LNCaP clone FGC (cell line): Measurements from ENCODE around the gene PACSIN1.

Experiments
- DNase-seq: peaks from one replicate; pipeline ENCODE4 v3.0.0-alpha.2; 2011; ENCODE audit warnings: low read depth
- H3K4me3 ChIP-seq: 2 replicates; pipeline ENCODE4 v1.5.1; 2011; ENCODE audit warnings: mild to moderate bottlenecking, low read depth, low read length, control low read depth
- CTCF ChIP-seq: IDR thresholded peaks from 2 replicates; pipeline ENCODE4 v1.5.1; 2012; ENCODE audit warnings: mild to moderate bottlenecking; ENCODE audit not compliant: control insufficient read depth, insufficient read depth; ENCODE audit errors: extremely low read depth

The PACSIN1 gene

GRCh38 chr6:34517966-34518365 is 52.1 kb downstream of the PACSIN1 start:
- no peak overlapping the region for H3K4me3 ChIP-seq
- TF ChIP-seq CTCF = no peak
- no peak for DNase-seq

GRCh38 chr6:34518669-34519365 is 52.9 kb downstream of the PACSIN1 start:
- no peak for TF ChIP-seq CTCF
- H3K4me3 ChIP-seq = no peak overlapping the region

GRCh38 chr6:34519971-34520644 is 54.2 kb downstream of the PACSIN1 start:
- no peak for TF ChIP-seq CTCF
- DNase-seq = no peak

More at GRCh38 chr6:34518669-34519365, 52.9 kb downstream of the PACSIN1 start:
- no peak for DNase-seq

GRCh38 chr6:34520645-34521462 is 55.0 kb downstream of the PACSIN1 start:
- H3K4me3 ChIP-seq = no peak overlapping the region
- no peak for DNase-seq
- no peak for TF ChIP-seq CTCF

More at GRCh38 chr6:34519971-34520644, 54.2 kb downstream of the PACSIN1 start:
- H3K4me3 ChIP-seq = no peak overlapping the region

GRCh38 chr6:34521463-34522285 is 55.8 kb downstream of the PACSIN1 start:
- DNase-seq = no peak
- H3K4me3 ChIP-seq = no peak overlapping the region
- no peak for TF ChIP-seq CTCF

- no peak overlapping the region for H3K4me3 ChIP-seq
- no peak for DNase-seq
- no peak for TF ChIP-seq CTCF
Measured at GRCh38 chr6:34522761-34523160, 56.9 kb downstream of the PACSIN1 start.
